OCI-LY3 (cell line): Measurements from ENCODE around the gene TACC2.

Source experiments
- H2AFZ ChIP-seq: fragments of 200-600, 300-600 bp; shearing (Covaris generic); 2 replicates; pipeline ENCODE4 v1.6.0; 2014; ENCODE audit warnings: antibody characterized with exemption, low read depth, low read length
- H3K27ac ChIP-seq: fragments of 200-600, 300-600 bp; sonication (generic); 2 replicates; pipeline ENCODE4 v1.5.1; 2014; ENCODE audit warnings: mild to moderate bottlenecking, low read length, moderate library complexity, mixed read lengths
- H3K27me3 ChIP-seq: fragments of 200-600, 300-600 bp; sonication (generic); 2 replicates; pipeline ENCODE4 v1.6.1; 2014; ENCODE audit warnings: low read depth, low read length, mixed read lengths
- H3K36me3 ChIP-seq: fragments of 200-600, 300-600 bp; sonication (generic); replicated peaks from 2 replicates; pipeline ENCODE3; 2014; ENCODE audit warnings: low read depth, low read length, mixed read lengths
- H3K4me1 ChIP-seq: fragments of 300-600, 200-600 bp; sonication (generic); 2 replicates; pipeline ENCODE4 v1.6.1; 2014; ENCODE audit warnings: low read length, mixed read lengths
- H3K4me2 ChIP-seq: fragments of 200-600, 300-600 bp; sonication (generic); 2 replicates; pipeline ENCODE4 v1.6.1; 2014; ENCODE audit warnings: low read length, mixed read lengths
- H3K4me3 ChIP-seq: fragments of 300-600, 200-600 bp; sonication (generic); 2 replicates; pipeline ENCODE4 v1.5.1; 2014; ENCODE audit warnings: antibody characterized with exemption, mild to moderate bottlenecking, low read length, moderate library complexity
- H3K79me2 ChIP-seq: fragments of 300-600, 200-600 bp; shearing (Covaris generic); 2 replicates; pipeline ENCODE4 v1.6.1; 2014; ENCODE audit warnings: mild to moderate bottlenecking, low read length, mixed read lengths
- H3K9ac ChIP-seq: fragments of 300-600, 200-600 bp; shearing (Covaris generic); 2 replicates; pipeline ENCODE4 v1.6.0; 2014; ENCODE audit warnings: mild to moderate bottlenecking, low read length, moderate library complexity
- H3K9me3 ChIP-seq: fragments of 200-600, 300-600 bp; shearing (Covaris generic); 2 replicates; pipeline ENCODE4 v1.6.1; 2014; ENCODE audit warnings: low read length, mixed read lengths; ENCODE audit not compliant: insufficient read depth
- H4K20me1 ChIP-seq: fragments of 200-600, 300-600 bp; sonication (generic); 2 replicates; pipeline ENCODE4 v1.6.1; 2016; ENCODE audit warnings: low read length, mixed read lengths; ENCODE audit not compliant: insufficient read depth
- EZH2phosphoT487 ChIP-seq: fragments of 200-600 bp; shearing (Covaris generic); IDR thresholded peaks from 2 replicates; pipeline ENCODE4 v1.6.1; 2018; ENCODE audit warnings: antibody characterized with exemption, mixed run types, low read depth
- TF ChIP-seq, protein P1 (sequence below): fragments of 200-600, 300-600 bp; sonication (generic); IDR thresholded peaks from 2 replicates; pipeline ENCODE4 v1.5.1; 2014; ENCODE audit warnings: antibody characterized with exemption, low read length, low read depth

The TACC2 gene

GRCh38 chr10:122277526-122278136, 288.7 kb downstream of the TACC2 start:
- peaks cover 12% of the 10 kb centered on the region for H3K27me3 ChIP-seq
- H4K20me1 ChIP-seq: no peaks in the 10 kb centered on the region
- no peaks in the 10 kb centered on the region for H3K9me3 ChIP-seq
- H3K36me3 ChIP-seq: no peaks in the 10 kb centered on the region
- no peak overlapping the region for H3K9ac ChIP-seq
- peaks cover 19% of the 10 kb centered on the region for H3K4me1 ChIP-seq
- no peak overlapping the region for H3K27ac ChIP-seq
- no peak overlapping the region for H3K4me3 ChIP-seq
- no peak overlapping the region for H3K4me2 ChIP-seq
- no peak overlapping the region for H2AFZ ChIP-seq
- no peak for TF ChIP-seq EZH2phosphoT487
- TF ChIP-seq, protein P1, sequence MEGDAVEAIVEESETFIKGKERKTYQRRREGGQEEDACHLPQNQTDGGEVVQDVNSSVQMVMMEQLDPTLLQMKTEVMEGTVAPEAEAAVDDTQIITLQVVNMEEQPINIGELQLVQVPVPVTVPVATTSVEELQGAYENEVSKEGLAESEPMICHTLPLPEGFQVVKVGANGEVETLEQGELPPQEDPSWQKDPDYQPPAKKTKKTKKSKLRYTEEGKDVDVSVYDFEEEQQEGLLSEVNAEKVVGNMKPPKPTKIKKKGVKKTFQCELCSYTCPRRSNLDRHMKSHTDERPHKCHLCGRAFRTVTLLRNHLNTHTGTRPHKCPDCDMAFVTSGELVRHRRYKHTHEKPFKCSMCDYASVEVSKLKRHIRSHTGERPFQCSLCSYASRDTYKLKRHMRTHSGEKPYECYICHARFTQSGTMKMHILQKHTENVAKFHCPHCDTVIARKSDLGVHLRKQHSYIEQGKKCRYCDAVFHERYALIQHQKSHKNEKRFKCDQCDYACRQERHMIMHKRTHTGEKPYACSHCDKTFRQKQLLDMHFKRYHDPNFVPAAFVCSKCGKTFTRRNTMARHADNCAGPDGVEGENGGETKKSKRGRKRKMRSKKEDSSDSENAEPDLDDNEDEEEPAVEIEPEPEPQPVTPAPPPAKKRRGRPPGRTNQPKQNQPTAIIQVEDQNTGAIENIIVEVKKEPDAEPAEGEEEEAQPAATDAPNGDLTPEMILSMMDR: no peak
- no peaks in the 10 kb centered on the region for H3K79me2 ChIP-seq

DNA sequence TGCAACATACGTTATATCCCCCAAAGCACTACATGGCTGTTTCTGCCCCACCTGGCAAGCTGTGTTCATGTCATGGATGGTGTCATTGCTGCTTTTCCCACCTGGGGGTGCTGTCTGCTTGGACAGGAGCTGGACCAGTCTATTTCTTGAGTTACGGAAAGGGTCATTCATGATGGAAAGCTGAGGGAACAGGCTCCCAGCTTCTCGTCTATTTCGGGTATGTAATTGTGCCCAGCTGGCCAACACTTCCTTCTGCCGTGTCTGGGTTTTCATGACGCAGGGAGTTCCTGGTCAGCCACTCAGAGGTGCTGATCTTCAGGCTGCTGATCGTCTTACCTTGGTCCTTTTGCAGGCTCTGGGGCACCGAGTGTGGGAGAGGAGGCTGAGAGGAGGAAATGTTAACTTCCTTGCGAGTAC, 290.8 kb downstream of the TACC2 start:
- Histone ChIP-seq H2AFZ (no peak overlapping the region), H3K4me3 (peak overlapping the region; percentile 63), H3K4me2 (peak overlapping the region; percentile 61), H3K4me1 (peaks cover 40% of the 10 kb centered on the region), H3K9ac (no peak overlapping the region), H3K27ac (no peak overlapping the region), H3K36me3 (no peaks in the 10 kb centered on the region), H4K20me1 (no peaks in the 10 kb centered on the region), H3K79me2 (no peaks in the 10 kb centered on the region), H3K27me3 (peaks cover 18% of the 10 kb centered on the region), H3K9me3 (no peaks in the 10 kb centered on the region)
- TF ChIP-seq, protein P1: peak; percentile 84
- TF ChIP-seq EZH2phosphoT487: no peak

DNA sequence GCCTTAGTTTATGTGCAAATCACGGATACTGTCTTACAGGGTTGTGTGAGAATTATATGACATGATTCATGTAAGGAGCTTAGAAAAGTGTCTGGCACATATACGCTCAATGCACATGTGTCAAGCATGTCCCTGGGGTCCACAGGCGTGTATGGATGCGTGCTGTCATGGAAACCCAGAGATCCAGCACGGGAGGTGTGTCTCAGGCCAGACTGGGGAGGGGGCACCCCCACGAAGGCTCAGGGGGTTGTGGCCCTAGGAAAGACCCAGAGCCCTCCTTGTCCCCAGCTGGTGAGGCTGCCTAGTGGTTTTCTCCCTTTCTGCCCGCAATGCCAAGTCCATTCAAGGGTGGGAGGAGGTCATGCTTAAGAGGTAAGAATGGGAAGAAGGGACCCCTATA, 291.2 kb downstream of the TACC2 start:
- Histone ChIP-seq H3K27me3 (peaks cover 22% of the 10 kb centered on the region), H4K20me1 (no peaks in the 10 kb centered on the region), H3K79me2 (no peaks in the 10 kb centered on the region), H3K27ac (no peak overlapping the region), H3K4me1 (peaks cover 42% of the 10 kb centered on the region), H3K36me3 (no peaks in the 10 kb centered on the region), H3K9me3 (no peaks in the 10 kb centered on the region), H3K4me3 (peak overlapping the region; percentile 63), H2AFZ (no peak overlapping the region), H3K4me2 (peak overlapping the region; percentile 61), H3K9ac (no peak overlapping the region)
- TF ChIP-seq, protein P1: no peak
- TF ChIP-seq EZH2phosphoT487: no peak

DNA sequence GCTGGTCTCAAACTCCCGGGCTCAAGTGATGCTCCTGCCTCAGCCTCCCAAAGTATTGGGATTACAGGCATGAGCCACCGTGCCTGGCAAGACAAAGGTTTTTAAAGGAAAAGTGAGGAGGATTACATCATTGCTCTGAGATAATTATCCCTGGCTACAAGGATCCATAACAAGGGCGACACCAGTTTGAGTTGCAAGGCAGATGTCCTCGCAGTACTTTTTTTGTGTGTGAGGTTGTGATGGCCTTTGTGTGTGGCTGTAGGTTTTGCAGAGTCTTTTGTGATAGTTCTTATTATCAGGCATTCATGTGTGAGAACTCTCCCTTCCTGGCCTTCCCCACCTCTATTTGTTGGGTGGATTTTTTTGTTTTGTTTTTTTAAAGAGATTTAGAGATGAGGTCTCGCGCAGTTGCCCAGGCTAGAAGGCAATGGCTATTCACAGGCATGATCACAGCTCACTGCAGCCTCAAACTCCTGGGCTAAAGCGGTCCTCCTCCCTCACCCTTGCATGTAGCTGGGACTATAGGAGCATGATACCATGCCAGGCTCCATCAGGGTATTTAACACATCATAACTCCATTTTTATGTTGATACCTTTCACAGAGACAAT, 292.2 kb downstream of the TACC2 start:
- H3K4me3 ChIP-seq: no peak overlapping the region
- H3K36me3 ChIP-seq: no peaks in the 10 kb centered on the region
- no peak overlapping the region for H3K4me2 ChIP-seq
- no peaks in the 10 kb centered on the region for H3K79me2 ChIP-seq
- H3K27ac ChIP-seq: no peak overlapping the region
- H3K27me3 ChIP-seq: peaks cover 29% of the 10 kb centered on the region
- no peak overlapping the region for H2AFZ ChIP-seq
- H3K9ac ChIP-seq: no peak overlapping the region
- TF ChIP-seq EZH2phosphoT487: no peak
- TF ChIP-seq, protein P1: no peak
- no peaks in the 10 kb centered on the region for H4K20me1 ChIP-seq
- H3K4me1 ChIP-seq: peaks cover 49% of the 10 kb centered on the region
- no peaks in the 10 kb centered on the region for H3K9me3 ChIP-seq
